Jurkat, Clone E6-1 (cell line): ENCODE data around the gene METRN.
A peak's percentile ranks its signal among the peaks of the same experiment; 100 is the strongest.

Source experiments
- DNase-seq: peaks from one replicate; pipeline ENCODE4 v3.0.0-alpha.2; 2011; ENCODE audit warnings: low read depth, low spot score
- H3K4me3 ChIP-seq: 2 replicates; pipeline ENCODE4 v1.5.1; 2011; ENCODE audit warnings: mild to moderate bottlenecking, low read length, control low read depth, moderate library complexity

The METRN gene

GRCh38 chr16:720447-720989 is 5.6 kb downstream of the METRN start:
- H3K4me3 ChIP-seq: peak overlapping the region; percentile 73
- DNase-seq: peak; percentile 89

GRCh38 chr16:720990-721764 is 6.3 kb downstream of the METRN start, which contains the start of gene ANTKMT:
TSS of gene ANTKMT (plus strand) at chr16:721146. CDS start at chr16:721275, 129 bp downstream.
- peak; percentile 84 for DNase-seq
- H3K4me3 ChIP-seq: peak within 1 kb of the TSS; percentile 73

- H3K4me3 ChIP-seq: peak overlapping the region; percentile 54
- DNase-seq: no peak
These were observed 7.0 kb downstream of the METRN start for GRCh38 chr16:721765-722540.

GRCh38 chr16:722835-723633 is 8.1 kb downstream of the METRN start:
- H3K4me3 ChIP-seq: peak overlapping the region; percentile 54
- DNase-seq: no peak

- DNase-seq: no peak
- no peak overlapping the region for H3K4me3 ChIP-seq
These were observed 8.8 kb downstream of the METRN start for GRCh38 chr16:723695-724094.

- peak; percentile 82 for DNase-seq
- no peak overlapping the region for H3K4me3 ChIP-seq
These were observed 9.5 kb downstream of the METRN start for GRCh38 chr16:724188-725040.

- DNase-seq: no peak
- no peak overlapping the region for H3K4me3 ChIP-seq
These were observed 10.1 kb downstream of the METRN start for GRCh38 chr16:725041-725376.

GRCh38 chr16:725463-726187 is 10.7 kb downstream of the METRN start:
- no peak for DNase-seq
- H3K4me3 ChIP-seq: no peak overlapping the region

GRCh38 chr16:726188-726437 is 11.2 kb downstream of the METRN start:
- DNase-seq: no peak
- H3K4me3 ChIP-seq: no peak overlapping the region

- DNase-seq: no peak
- H3K4me3 ChIP-seq: peak within 1 kb of the TSS; percentile 64
These were observed 11.7 kb downstream of the METRN start, which contains the start of the genes CCDC78 and HAGHL for GRCh38 chr16:726438-727290. TSS of gene CCDC78 (minus strand) at chr16:726443. CDS start at chr16:726367, 76 bp downstream. TSS of gene HAGHL (plus strand) at chr16:727106. CDS start at chr16:727510, 404 bp downstream.

- H3K4me3 ChIP-seq: peak overlapping the region; percentile 64
- no peak for DNase-seq
These were observed 12.5 kb downstream of the METRN start for GRCh38 chr16:727291-727977.

- DNase-seq: peak; percentile 42
- H3K4me3 ChIP-seq: peak overlapping the region; percentile 64
These were observed 13.4 kb downstream of the METRN start for GRCh38 chr16:728131-728889.

GRCh38 chr16:728890-729744 is 14.2 kb downstream of the METRN start:
- DNase-seq: no peak
- H3K4me3 ChIP-seq: no peak overlapping the region

- no peak for DNase-seq
- no peak overlapping the region for H3K4me3 ChIP-seq
These were observed 15.1 kb downstream of the METRN start for GRCh38 chr16:729768-730665.
